Measurements from ENCODE around the gene CDC42EP5.
"Not testable (repeated sequence)": the region's sequence is repeated elsewhere in the genome, so short reads cannot be mapped to it uniquely, and the experiment has no call there.

CDC42EP5 gene

DNA sequence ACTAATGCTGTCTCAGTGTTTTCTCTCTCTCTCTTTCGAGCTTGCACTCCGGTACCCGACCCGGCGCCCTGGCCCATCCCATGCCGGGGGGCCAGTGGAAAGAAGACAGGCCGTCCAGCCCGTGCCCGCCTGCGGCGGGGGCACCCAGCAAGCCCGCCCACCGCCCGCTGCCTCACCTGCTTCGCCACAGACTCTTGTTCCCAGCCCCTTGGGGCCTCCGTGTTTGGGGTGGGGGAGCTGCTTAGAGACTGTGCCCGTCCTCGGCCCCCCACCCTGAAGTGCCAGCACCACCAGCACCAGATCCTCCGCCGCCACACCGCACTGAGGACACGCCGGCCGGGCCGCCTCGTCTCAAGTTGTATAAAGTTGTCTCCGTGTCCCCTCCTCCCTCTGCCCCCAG, 11.9 kb downstream of the CDC42EP5 start:
- DNase-seq, result no peak

DNA sequence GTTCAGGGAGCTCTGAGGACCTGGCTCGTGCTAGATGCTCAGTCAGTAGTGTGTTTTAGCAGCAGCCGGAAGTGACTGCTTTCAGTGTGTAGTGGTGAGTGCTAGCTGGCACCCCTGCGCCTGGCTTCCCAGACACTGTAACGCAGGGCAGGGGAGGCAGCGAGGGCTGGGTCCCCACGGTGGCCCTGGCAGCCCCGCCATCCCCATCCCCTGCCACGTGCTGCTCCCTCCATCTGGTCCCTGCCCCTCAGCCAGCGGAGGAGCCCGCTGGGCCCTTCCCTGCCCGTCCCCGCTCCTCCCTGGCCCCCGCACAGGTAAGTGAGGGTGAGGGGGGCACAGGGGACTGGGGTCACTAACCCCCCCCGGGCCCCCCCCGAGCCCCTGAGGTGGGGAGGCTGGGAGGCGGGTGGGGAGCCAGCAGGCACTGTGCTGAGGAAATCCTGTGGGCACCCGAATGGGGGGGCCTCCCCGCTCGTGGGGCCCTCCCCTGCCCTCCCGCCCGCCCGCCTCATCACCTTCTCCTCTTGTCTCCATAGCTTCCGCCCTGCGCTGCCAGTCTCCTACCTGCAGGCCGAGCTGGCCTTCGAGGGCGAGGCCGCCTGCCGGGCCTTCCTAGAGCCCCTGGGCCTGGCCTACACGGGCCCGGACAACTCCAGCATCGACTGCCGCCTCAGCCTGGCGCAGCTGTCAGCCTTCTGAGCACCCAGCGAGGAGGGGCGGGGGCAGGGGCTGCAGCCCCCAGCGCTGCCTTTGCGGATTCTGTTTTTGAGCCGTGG, 12.7 kb downstream of the CDC42EP5 start:
- DNase-seq, result no peak

DNA sequence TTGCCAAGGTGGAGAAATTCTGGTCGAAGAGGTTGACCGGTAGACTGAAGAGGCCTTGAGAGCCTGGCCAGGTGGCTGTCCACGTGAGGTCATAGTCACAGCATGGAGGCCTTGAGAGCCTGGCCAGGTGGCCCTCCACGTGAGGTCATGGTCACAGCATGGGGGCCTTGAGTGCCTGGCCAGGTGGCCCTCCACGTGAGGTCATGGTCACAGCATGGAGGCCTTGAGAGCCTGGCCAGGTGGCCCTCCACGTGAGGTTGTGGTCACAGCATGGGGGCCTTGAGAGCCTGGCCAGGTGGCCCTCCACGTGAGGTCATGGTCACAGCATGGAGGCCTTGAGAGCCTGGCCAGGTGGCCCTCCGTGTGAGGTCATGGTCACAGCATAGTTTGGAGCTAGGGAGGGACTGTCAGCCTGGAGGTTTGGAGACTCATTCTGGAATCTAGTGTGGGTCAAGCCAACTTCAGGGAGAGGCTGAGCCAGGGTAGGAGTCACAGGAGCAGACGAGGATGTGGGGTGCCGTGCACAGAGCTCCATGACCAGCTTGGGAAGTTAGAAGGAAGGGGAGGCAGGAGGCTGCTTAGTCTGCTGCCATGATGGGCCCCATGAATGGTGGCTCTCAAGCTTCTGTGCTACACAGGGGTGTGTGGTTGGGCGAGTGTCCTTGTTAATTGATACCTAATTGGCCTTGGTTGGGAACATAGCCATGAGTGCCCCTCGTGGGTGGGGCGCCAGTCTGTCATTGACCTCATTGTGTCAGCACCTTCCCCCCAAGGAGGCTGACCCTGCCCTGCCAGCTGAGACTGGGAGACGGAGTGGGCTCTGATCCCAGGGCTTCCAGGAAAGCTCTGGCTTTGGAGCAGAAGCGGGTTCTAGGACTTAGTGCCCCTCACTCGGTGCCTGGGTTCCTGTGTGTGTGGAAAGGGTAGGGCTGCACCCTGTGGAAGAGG, 13.5 kb downstream of the CDC42EP5 start:
- DNase-seq, result no peak

DNA sequence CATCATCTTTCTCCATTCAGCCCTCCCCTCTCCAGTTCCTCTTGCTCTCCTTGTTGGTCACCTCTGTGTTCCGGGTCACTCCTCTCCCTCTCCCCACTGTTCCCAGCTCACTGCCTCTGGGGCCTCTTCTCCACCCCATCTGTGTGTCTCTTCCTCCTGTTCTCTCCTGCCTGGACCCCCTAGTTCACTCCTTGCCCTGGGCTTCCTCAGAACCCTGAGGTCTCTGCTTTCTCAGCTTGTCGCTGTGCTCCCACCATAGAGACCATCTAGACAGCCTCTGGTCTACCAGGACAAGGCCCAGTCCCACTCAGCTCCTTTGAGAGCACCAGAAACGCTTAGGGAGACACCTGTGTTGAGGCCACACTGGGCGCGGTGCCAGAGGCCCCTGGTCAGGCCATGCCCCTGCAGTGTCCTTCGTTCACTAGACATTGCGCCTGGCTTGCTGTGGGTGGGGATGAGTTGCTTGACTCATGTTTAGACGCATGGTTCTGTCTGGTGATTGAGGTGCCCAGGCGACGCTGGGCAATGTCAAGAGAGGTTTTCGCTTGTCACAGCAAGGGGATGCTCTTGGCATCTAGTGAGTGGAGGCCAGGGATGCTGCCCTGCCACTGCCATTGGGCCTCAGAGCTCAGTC, 14.3 kb downstream of the CDC42EP5 start:
- no peak for DNase-seq

DNA sequence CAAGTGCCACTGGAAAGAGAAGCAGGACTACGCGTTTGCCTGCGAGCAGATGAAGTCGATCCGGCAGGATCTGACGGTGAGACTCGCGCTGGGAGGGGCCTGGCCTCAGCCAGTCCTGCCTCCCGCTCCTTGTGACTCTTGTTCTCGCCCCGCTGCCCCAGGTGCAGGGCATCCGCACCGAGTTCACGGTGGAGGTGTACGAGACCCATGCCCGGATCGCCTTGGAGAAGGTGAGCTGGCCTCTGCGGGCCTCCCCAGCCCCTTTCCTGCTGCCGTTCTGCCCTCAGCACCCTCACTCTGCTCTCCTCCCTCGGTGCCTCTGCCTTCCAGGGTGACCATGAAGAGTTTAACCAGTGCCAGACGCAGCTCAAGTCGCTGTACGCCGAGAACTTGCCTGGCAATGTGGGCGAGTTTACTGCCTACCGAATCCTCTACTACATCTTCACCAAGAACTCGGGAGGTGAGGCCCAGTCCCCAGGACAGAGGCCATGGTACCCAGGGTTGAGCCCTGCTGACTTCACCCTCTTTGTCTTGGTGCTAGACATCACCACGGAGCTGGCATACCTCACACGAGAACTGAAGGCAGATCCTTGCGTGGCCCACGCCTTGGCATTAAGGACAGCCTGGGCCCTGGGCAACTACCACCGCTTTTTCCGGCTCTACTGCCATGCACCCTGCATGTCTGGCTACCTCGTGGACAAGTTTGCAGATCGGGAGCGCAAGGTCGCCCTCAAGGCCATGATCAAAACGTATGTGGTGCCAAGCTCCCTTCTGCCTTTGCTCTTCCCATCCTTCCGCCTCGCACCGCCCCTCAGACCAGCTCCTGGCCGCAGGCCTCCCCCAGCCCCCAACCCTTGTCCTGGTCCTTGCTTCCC, 15.1 kb downstream of the CDC42EP5 start:
- DNase-seq, result no peak

DNA sequence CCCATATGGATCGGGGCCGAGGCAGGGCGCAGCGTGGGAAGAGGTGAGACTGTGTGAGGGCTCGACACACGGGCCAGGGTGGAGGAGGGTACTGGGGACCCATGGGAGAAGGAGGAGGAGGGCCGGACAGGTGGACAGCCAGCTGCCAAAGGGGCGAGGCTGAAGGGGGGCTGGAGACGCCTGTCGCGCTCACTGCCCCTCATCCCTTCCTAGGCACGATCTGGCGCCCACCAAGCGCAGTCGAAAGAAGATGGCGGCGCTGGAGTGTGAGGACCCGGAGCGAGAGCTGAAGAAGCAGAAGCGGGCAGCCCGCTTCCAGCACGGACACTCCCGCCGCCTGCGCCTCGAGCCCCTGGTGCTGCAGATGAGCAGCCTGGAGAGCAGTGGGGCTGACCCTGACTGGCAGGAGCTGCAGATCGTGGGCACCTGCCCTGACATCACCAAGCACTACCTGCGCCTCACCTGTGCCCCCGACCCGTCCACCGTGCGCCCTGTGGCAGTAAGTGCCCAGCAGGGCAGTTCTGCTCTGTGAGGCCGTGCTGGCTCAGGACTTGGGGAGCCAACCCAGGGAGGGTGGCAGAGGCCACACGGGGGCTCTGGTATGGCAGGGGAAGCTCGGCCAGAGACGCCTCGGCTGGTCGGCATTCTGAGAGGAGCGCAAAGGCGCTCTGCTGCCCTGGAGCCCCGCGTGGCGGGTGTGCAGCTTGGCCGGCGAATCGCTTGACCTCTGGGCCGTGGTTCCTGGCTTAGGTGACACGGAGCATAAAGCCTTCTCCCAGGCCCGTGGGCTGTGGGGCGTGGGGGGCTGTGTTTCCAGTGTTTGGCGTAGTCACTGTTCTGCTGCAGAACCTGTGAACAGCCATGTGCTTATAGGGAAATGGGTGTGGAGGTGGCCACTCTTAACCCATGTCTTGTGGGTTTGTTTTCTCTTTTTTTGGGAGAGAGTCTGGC, 16.4 kb downstream of the CDC42EP5 start:
- no peak for DNase-seq

DNA sequence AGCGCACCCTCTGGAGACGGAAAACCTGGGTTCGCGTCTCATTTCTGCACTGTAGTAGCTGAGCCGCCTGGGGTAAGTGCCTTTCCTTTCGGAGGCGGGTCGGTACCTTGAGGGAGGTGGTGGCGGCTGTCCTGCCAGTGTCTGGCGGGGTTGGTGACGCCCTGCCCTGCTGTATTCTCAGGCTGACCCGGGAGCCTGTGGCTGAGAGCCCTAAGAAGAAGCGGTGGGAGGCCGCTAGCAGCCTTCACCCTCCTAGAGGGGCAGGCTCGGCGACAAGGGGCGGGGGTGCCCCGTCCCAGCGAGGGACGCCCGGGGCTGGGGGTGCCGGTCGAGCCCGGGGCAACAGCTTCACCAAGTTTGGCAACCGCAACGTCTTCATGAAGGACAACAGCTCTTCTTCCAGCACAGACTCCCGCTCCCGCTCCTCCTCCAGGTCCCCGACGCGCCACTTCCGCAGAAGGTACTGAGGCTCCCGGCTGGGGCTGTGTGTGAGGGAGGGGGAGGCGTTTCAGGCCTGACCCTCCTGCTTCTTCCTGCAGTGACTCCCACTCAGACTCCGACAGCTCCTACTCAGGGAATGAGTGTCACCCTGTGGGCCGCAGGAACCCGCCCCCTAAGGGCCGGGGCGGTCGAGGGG, 17.2 kb downstream of the CDC42EP5 start:
- no peak for DNase-seq

DNA sequence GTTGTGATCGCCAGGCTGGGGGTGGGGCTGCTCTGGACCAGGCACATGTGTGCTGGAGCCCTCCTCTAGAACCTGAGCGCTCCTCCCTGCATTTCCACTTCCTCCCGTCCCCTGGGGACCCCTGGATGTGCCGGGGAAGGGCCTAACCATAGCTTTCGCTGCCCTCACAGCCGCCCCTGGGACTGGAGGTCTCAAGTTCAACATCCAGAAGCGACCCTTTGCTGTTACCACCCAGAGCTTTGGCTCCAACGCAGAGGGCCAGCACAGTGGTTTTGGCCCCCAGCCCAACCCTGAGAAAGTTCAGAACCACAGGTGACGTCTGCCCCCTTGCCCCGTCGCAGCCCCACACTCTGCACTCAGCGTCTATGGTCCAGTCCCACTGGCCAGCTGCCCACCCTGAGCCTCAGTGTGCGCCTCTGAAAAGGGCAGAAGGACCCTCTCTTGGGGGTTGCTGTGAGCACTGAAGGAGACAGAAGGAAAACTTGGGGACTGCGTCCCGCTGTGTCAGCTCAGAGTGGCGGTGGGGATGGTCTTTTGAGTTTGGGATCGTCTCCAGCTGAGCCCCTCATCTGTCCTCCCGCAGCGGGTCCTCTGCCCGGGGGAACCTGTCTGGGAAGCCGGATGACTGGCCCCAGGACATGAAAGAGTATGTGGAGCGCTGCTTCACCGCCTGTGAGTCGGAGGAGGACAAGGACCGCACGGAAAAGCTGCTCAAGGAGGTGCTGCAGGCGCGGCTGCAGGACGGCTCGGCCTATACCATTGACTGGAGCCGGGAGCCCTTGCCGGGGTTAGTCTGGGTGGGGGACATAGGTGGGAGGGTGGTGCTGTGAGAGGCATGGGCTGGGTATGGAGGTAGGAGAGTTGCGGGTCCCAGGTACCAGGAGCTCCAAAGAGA, 18.1 kb downstream of the CDC42EP5 start:
- DNase-seq, result no peak

DNA sequence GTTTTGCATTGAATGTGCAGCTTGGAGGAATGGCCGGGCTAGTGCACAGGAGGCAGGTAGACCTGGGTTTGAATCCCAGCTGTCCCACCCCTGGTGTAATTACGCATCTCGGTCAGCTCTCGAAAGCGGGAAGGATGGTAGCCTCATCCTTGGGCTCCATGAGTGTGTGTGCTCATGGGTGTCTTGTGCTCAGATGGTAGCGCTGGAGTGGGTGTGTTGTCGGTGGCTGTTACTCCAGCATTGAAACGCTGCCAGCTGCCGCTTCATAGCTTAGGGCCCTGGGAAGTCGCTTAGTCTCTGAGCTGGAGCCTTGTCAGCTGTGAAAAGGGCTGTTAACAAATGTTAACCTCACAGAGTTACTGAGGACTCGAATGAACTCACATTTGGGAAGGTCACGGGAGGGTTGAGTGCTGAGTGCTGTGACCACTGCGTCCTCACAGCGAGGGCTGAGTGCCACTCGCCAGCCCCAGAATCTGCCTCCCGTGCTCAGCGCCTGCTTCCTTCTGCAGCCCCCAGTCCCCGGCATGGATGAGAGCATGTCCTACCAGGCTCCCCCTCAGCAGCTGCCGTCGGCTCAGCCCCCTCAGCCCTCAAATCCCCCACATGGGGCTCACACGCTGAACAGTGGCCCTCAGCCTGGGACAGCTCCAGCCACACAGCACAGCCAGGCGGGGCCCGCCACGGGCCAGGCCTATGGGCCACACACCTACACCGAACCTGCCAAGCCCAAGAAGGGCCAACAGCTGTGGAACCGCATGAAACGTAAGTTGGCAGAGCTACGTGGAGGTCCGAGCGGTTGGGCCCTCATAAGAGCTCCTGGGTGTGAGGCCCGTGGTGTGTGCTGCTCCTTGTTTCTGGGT, 18.9 kb downstream of the CDC42EP5 start:
- DNase-seq, result no peak

DNA sequence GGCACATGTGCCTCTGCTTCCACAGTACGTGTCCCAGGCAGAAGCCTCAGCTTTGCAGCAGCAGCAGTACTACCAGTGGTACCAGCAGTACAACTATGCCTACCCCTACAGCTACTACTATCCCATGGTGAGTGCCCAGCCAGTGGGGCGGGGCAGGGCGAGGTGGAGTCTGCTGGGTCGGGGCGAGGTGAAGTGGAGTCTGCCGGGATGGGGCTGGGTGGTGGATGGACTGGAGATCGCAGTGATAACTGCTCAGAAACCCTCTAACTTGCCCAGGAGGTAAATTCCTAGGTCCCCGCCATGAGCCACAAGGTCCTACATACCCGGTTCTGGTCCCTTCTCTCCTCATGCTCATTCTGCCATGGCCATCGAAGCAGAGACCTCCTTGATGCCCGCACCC, 20.5 kb downstream of the CDC42EP5 start:
- no peak for DNase-seq

DNA sequence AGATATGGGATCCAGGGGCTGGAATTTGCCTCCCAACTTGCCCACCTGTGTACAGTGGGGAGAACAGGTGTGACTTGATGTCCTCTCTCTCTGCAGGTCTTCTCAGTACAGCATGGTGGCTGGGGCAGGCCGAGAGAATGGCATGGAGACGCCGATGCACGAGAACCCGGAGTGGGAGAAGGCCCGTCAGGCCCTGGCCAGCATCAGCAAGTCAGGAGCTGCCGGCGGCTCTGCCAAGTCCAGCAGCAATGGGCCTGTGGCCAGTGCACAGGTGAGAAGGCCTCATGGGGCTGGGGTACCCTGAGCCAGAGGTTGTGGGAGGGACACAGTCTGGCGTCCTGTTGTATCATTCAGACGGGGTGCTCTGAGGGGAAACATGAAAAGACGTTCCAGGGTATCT, 21.1 kb downstream of the CDC42EP5 start:
- DNase-seq, result no peak

DNA sequence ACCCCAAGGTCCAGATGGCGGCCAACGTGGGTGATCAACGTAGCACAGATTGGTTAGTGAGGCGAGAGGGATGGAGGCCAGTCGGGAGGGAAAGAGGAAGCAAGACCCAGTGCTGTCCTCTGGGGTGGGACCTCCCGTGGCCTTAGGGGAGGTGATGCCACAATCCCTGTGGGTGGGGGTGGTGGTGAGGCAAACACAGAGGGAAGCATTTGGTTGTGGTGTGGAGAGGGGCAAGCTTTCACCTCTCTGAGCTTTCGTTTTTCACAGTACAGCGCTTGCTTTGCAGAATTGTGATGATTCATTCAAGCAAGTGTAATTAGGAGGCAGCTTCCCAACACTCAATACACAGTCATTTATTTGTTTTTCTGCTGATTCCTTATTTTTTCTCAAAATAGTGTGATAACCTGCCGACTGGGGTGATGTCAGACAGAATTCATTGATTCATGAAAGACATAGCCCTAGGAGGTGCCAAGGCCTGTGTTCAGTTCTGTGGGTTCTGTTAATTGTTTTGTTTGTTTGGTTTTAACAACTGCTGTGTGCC, 21.7 kb downstream of the CDC42EP5 start:
- DNase-seq, result no peak

DNA sequence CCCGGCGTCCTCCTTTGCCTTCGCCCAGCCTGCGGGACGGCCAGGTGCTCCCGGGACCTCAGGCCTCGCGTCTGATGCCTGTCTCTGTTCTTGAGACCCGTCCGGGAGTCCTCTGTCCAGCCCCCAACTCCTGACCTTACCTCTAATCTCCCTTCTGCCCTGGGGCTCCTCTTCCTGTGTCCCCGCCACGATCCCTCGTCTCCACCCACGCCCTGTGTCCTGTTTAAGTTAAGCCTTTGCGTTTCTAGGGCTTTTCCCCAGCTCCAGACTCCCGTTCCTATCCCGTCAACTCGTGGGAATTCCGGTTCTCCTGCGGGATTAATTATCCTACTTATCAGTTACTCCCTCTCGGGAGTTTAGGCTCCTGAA, 23.4 kb downstream of the CDC42EP5 start:
- no peak for DNase-seq

DNA sequence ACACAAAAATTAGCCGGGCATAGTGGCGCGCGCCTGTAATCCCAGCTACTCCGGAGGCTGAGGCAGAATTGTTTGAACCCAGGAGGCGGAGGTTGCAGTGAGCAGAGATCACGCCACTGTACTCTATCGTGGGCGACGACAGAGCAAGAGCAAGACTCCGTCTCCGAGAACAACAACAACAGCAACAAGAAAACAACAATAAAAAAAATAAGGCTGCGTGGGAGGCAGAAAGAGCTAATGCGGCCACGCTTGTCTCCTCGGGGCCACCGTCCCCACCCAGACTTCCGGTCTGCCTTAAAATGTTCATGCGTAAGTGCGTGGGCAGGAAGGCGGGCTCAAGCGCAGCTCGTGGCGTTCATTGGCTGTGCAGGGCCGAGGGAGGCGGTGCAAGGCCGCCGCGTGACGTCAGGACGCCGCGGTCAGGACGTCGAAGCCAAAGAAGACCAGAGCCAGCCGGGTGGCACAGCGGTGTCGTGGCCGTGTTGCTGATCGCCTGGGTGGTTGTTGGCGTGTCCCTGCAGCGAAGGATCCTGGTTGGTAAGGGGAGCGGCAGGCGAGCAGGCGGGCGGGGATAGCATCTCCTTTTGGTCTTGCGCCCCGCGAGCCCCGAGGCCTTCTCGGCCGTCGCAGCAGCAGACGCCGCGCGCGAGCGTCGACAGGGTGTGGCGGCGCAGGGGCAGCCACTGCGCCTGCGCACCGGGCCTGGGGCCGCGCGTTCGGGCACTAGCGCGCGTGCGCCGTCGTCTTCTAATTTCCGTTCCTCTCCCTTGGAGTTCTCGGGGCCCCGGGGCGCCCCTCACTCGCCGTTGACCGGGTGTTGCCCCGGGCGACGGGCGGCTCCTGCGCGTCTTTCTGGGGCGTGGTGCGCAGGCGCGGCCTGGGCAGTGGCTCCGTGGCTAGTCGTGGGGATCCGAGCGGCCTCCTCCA, 24.1 kb downstream of the CDC42EP5 start, which contains the start of gene LENG8:
Gene LENG8, plus strand, starts transcription at position 426 of the 927 bp plus-strand sequence. CDS start 2,146 bp downstream, outside the sequence.
- peak; percentile 99 for DNase-seq

DNA sequence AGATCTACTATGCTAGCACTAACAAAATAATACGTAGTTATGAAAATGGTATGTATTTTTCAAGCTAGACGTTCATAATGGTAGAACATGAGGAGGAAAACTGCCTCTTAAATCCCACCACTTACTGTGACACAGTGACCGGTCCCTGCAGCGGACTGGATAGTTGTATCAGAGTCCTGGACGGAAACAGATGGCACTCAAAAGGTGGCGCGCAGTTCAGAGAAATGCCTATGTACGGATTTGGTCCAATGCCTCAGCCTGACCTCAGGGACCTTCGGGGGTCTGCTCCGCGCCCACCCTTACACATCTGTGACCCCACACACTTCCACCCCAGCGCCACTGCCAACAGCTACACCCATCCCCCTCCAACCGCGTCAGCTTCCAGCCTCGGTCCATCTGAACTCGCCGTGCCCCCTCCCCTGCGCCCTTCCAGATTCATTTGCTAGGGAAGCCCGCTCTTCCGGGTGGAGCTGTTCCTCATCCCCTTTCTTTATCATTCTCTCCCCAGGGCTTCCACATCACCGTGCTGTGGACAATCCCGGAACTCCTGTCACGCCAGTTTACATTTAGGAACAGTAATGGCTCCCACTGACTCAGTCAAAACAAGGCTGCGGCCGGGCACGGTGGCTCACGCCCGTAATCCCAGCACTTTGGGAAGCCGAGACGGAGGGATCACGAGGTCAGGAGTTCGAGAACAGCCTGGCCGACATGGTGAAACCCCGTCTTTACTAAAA, 24.9 kb downstream of the CDC42EP5 start:
- peak; percentile 79 for DNase-seq

DNA sequence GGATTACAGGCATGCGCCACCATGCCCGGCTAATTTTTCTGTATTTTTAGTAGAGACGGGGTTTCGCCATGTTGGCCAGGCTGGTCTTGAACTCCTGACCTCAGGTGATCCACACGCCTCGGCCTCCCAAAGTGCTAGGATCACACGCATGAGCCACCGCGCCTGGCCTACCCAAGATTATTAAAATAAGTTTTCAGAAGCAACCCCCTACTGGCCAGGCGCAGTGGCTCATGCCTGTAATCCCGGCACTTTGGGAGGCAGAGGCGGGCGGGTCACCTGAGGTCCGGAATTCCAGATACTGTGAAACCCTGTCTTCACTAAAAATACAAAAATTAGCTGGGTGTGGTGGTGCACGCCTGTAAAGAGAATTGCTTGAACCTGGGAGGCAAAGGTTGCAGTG, 26.7 kb downstream of the CDC42EP5 start:
- DNase-seq, result not testable (repeated sequence)

Data from activated effector memory CD4-positive, alpha-beta T cell treated with anti-CD3 and anti-CD28 coated beads, Interleukin-2, amount 50 U/mL, for 16 hours (primary cell).